Posterior cingulate gyrus (tissue), 11 donors: ENCODE results near the gene CTPS1.

ENCODE experiments used
- DNase-seq, 10 donors: peaks; one replicate each; pipeline versions ENCODE4 v3.0.0 to v3.0.0-alpha.2; 2020 to 2021; ENCODE audit warnings: mixed read lengths in 3 of 10
- intact Hi-C: fragments of 100-400 bp; cut with DNase I; formaldehyde crosslinking; loops from one replicate; pipeline ENCODE4 v1.15.1; 2023

The CTPS1 gene

DNA sequence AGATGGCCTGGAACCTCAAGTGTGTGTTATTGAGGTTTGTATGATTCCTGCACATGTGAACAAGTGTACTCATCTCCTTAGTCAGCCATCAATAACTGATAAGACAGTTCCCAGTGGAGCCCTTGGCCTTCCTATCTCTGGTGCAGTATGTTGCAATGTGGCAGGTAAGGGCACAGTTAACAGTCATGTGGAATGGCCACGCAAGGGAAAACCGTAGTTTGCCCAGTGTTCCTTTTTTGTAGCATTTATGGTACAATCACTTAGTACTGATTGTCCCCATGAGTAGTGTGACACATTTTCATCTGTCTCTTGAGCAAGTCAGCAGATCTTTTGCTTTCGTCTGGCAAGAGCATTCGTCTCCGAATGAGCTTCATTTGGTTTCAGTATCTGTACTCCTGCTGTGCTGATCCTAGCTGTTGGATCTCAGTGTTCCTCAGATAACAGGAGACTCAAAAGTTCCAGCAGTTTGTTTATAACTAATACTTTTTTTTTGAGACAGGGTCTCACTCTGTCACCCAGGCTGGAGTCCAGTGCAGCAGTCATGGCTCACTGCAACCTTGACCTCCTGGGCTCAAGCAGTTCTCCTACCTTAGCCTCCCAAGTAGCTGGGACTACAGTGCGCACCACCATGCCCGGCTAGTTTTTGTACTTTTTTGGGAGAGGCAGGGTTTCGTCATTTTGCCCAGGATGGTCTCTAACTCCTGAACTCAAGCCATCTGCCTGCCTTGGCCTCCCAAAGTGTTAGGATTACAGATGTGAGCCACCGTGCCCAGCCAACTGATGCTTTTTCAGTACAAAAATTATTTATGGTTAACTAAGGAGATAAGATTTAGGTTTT lies 8.2 kb downstream of the CTPS1 start:
- intact Hi-C loops, result no loop called here
- no peak for DNase-seq

GRCh38 chr1:40988280-40988679 lies 8.8 kb downstream of the CTPS1 start:
- intact Hi-C loops, result no loop called here
- no peak for DNase-seq

- DNase-seq, result no peak
- intact Hi-C loops, result no loop called here
Measured at GRCh38 chr1:40989066-40989465, 9.6 kb downstream of the CTPS1 start.

DNA sequence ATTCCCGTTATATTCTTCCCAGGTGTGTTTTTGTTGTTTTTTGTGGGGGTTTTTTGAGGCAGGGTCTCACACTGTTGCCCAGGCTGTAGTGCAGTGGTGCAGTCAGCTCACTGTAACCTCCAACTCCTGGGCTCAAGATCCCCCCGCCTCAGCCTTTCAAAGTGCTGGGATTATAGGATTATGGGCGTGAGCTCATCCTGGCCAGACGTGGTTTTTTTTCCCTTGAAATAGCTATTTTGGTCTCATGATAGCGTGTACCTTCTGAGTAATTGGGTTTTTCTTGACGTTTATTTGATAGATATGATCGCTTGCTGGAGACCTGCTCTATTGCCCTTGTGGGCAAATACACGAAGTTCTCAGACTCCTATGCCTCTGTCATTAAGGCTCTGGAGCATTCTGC lies 17.6 kb downstream of the CTPS1 start:
- intact Hi-C loops, result no loop called here
- no peak for DNase-seq

DNA sequence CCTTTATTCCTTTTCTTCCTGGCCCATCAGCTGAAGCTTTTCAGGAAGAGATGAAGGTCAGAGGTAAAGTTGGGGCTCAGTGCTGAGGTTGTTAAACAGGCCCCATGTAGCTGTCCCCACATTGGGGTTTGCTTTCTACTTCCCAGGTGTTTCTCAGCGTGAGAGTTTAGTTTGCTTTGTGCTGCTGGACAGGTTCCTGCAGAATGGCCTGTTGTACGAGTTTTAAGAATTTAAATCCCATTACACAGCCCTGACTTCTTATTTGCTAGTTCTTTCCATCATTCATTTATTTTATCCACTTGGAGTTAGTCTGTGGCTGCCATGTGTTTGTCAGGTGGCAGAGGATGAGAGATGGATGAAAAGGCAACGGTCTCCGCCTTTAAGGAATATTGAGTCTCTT lies 19.2 kb downstream of the CTPS1 start:
- no peak for DNase-seq
- intact Hi-C loops, result no loop called here

DNA sequence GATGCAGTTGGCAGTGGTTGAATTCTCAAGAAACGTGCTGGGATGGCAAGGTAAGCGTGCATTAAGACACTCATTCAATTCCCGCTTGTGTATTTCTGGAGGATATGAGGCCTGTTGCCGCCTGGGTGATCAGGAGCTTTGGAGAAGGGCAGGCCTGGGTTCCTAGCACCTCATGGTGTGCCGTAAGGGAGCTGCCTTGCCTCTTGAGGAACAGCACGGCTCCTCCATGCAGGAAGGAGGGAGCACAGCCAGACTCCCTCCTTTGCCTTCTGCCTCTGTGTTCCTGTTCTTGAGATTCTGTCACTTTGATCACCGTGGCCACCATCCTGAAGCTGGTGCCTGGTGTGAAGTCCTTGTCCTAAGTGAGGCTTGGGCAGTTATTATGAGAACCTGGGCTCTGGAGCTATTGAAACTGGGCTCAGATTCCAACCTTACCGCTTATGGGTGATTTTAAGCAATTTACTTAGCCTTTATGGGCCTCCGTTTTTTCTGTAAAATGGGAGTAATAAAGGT lies 23.7 kb downstream of the CTPS1 start:
- intact Hi-C loops, result loop anchor here (2.0 kb wide), 1 partner anchor 22 kb away; no protein-coding TSS in a partner anchor
- peak in 1 of 10 donors; percentile 57 for DNase-seq

DNA sequence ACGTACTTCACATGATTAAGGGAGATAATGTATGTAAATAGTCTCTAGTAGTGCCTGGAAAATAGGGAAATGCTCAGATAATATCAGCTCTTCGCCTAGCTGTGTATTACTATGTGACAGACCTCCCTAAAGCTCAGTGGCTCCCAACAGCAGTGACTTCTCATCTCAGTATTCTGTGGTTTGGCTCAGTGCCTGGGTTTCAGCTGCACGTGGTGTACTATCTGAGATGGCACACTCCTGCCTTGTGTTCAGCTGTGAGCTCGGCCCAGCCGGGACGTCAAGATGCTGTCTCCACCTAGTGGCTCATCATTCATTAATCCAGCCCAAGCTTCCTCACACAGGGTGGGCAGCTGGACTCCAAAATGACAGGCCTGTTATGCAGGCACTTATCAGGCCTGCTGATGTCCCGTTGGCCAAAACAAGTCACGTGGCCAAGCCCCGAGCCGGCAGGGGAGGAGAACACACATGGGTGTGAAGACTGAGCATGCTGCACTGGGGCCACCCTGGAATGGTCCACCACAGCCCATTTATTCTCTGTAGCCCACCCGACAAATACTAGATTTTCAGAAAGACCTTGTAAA lies 24.2 kb downstream of the CTPS1 start:
- peak; percentile 76 to 98 (median 91) for DNase-seq
- intact Hi-C loops, result loop anchor here (2.0 kb wide), 1 partner anchor 23 kb away; no protein-coding TSS in a partner anchor

- intact Hi-C loops, result no loop called here
- no peak for DNase-seq
Measured at GRCh38 chr1:41005876-41006275, 26.4 kb downstream of the CTPS1 start.

- peak in 3 of 10 donors; percentile 20 to 87 (median 79) for DNase-seq
Measured at GRCh38 chr1:41006942-41007865, 27.7 kb downstream of the CTPS1 start.

DNA sequence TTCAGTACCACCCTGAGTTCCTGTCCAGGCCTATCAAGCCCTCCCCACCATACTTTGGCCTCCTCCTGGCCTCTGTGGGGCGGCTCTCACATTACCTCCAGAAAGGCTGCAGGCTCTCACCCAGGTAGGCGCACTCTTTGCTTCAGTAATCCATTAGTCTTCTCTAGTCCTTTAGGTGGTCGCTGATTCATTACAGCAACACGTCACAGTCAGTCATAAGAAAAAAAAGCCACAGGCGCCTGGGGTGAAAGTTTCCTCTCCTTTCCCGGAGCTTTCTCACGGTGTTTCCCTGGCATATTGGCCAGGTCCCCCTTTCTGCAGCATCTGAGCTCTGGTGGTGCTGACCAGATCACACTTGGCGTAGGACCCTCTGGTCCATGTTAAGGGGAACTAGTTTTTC lies 30.0 kb downstream of the CTPS1 start:
- DNase-seq, result no peak
- intact Hi-C loops, result no loop called here

More at GRCh38 chr1:41006942-41007865, 27.7 kb downstream of the CTPS1 start:
- intact Hi-C loops, result no loop called here

GRCh38 chr1:41010345-41010744 lies 30.8 kb downstream of the CTPS1 start:
- intact Hi-C loops, result no loop called here
- no peak for DNase-seq

- intact Hi-C loops, result no loop called here
- DNase-seq, result no peak
Measured at GRCh38 chr1:41013024-41013423, 33.5 kb downstream of the CTPS1 start.

GRCh38 chr1:41013796-41014195 lies 34.3 kb downstream of the CTPS1 start:
- intact Hi-C loops, result no loop called here
- no peak for DNase-seq

DNA sequence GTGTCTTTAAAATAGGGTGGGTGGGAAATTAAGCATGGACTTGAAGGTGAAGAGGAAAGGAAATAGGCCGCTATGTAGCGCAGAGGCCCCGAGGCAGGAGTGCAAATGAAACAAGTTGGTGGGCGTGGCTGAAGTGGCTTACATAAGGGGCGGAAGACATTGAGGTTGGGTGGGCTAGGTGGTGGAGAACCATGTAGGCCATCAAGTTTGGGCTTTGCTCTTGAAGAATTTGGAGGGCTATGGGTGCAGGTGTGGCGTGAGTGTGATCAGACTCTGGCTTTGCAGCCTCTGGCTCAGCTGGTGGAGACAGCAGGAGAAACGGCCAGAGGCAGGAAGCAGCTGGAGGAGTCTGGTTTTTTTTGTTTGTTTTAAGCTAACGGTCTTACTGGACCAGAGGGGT lies 35.4 kb downstream of the CTPS1 start:
- intact Hi-C loops, result no loop called here
- DNase-seq, result no peak

GRCh38 chr1:41015281-41015896 lies 35.9 kb downstream of the CTPS1 start:
- no peak for DNase-seq
- intact Hi-C loops, result no loop called here

DNA sequence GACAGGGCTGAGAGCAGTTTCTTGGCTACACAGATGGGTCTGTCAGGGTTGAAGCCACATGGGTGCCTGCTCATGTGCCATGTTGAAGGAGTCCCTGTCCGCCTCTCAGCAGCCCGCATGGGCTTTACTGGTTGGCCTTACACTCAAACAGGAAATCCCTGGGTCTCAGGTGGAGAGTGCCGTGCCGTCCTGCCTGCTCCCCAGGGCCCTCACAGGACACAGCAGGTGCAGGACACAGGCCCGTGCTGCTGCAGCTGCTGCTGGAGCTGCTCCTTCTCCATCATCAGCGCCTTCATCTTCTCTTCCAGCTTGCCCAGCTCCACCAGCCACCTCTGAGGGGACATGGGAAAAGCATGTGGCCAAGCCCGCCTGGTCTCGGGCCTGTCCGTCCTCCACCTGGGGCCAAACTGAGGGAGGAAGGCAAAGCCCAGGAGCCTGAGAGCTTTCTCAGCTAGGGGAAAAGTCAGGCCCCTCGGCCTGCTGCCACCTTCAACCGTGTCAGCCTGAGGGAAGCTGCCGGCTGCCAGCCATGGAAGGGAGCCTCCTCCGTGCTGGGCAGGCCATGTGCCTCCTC lies 36.5 kb downstream of the CTPS1 start:
- no peak for DNase-seq
- intact Hi-C loops, result no loop called here

- no peak for DNase-seq
- intact Hi-C loops, result no loop called here
Measured at GRCh38 chr1:41017141-41018017, 37.9 kb downstream of the CTPS1 start.

DNA sequence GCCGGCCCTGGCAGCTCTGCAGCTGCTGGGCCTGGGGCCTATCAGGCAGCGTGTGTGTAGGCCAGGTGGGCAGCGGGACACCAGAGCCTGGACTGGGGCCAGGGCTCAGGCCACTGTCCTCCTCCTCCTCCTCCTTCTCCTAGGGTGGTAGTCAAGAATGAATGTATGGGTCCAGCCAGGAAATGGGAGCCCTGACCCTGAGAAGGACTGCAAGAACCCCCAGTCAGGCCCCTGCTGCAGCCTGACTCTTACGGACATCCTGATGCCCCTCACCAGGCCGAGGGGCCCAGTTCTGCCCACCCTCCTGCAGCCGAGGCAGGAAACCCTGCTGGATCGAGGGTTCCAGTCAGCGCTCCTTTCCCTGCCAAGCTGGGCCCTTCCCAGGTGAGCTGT lies 38.5 kb downstream of the CTPS1 start:
- intact Hi-C loops, result no loop called here
- no peak for DNase-seq

DNA sequence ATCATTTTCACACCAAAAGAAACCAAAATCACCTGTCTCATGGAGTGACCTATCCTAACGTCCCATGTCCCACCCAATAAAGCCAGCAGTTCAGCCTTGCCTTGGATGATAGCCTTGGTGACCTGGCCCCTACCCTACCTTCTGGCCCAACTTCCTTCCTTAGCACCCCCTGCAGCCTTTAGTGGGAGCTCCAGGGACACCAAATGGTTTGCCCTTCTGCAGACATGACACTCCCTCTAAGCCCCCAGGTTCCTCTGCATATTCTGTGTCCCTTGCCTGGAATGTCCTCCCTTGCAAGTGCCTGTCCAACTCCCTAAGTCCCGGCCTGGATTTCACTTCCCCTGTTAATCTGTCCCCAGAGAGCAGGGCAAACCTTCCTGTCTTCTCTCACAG lies 39.9 kb downstream of the CTPS1 start:
- no peak for DNase-seq
- intact Hi-C loops, result no loop called here
